HepG2 (cell line): ENCODE results near the gene PREX1. TPM values are rescaled to one million over a fixed set of nuclear protein-coding genes. Genes with fewer than 3 reads are reported as not detected.

Experiments used
- GFI1 ChIP-seq: sonication (generic); formaldehyde crosslinking; IDR thresholded peaks from 2 replicates; pipeline ENCODE4 v1.5.0; 2020; ENCODE audit warnings: missing genetic modification reagents, mild to moderate bottlenecking, borderline replicate concordance
- GZF1 ChIP-seq: sonication (generic); formaldehyde crosslinking; IDR thresholded peaks from 2 replicates; pipeline ENCODE4 v1.5.1; 2020; ENCODE audit warnings: mild to moderate bottlenecking, missing genetic modification reagents
- HIVEP1 ChIP-seq: sonication (generic); formaldehyde crosslinking; IDR thresholded peaks from 2 replicates; pipeline ENCODE4 v1.4.0; 2020; ENCODE audit warnings: mild to moderate bottlenecking, missing genetic modification reagents
- KDM4B ChIP-seq: sonication (generic); formaldehyde crosslinking; IDR thresholded peaks from 2 replicates; pipeline ENCODE4 v1.4.0; 2020; ENCODE audit warnings: missing genetic modification reagents
- PRPF4 ChIP-seq: fragments of 200-400 bp; formaldehyde crosslinking; IDR thresholded peaks from 2 replicates; pipeline ENCODE4 v1.6.1; 2016; ENCODE audit warnings: low read length, low read depth; ENCODE audit not compliant: poor library complexity, severe bottlenecking
- SAP130 ChIP-seq: IDR thresholded peaks from 2 replicates; pipeline ENCODE4 v1.6.1; 2016; ENCODE audit warnings: low read depth
- ZNF367 ChIP-seq: sonication (generic); formaldehyde crosslinking; IDR thresholded peaks from 2 replicates; pipeline ENCODE4 v1.4.0; 2020; ENCODE audit warnings: missing genetic modification reagents, borderline replicate concordance
- ZNF510 ChIP-seq: sonication (generic); formaldehyde crosslinking; IDR thresholded peaks from 2 replicates; pipeline ENCODE4 v1.4.0; 2020; ENCODE audit warnings: low read depth, mild to moderate bottlenecking, missing genetic modification reagents
- ZNF792 ChIP-seq: IDR thresholded peaks from 2 replicates; pipeline ENCODE4 v1.6.1; 2016
- ZZZ3 ChIP-seq: sonication (generic); formaldehyde crosslinking; IDR thresholded peaks from 2 replicates; pipeline ENCODE4 v1.4.0; 2020; ENCODE audit warnings: missing genetic modification reagents, mild to moderate bottlenecking, borderline replicate concordance
- polyA plus RNA-seq, 8 experiments: library from polyadenylated mRNA; depleted of rRNA in 3 of 8; stranded (reverse) in 7 of 8; unstranded in 1 of 8; fragments of >200 nt; fragmentation: Illumina TruSeq in 4 of 8; extraction: Trizol in 4 of 8; gene quantifications; 2 replicates each; pipeline versions ENCODE4 v1.2.1 to v1.2.3, GENCODE V29; 2011 to 2016; ENCODE audit warnings: low read depth in 4 of 8, missing spikeins in 1 of 8, mixed read lengths in 1 of 8; ENCODE audit not compliant: insufficient read depth in 1 of 8
- total RNA-seq, 5 experiments: library from RNA; depleted of rRNA; stranded (reverse); fragments of >200 nt; fragmentation: Illumina TruSeq; extraction: Trizol; gene quantifications; 2 replicates each; pipeline ENCODE4 v1.2.3, GENCODE V29; 2016; ENCODE audit warnings: low read depth in 1 of 5
- TF ChIP-seq, protein P1 (sequence below): sonication (generic); formaldehyde crosslinking; IDR thresholded peaks from 2 replicates; pipeline ENCODE4 v1.5.1; 2020; ENCODE audit warnings: missing genetic modification reagents, mild to moderate bottlenecking, borderline replicate concordance
- TF ChIP-seq, protein P2 (sequence below): sonication (generic); formaldehyde crosslinking; IDR thresholded peaks from 2 replicates; pipeline ENCODE4 v1.4.0; 2020; ENCODE audit warnings: missing genetic modification reagents
- TF ChIP-seq, protein P3 (sequence below): conservative IDR thresholded peaks from 2 replicates; pipeline ENCODE4 v1.6.1; 2018; ENCODE audit warnings: missing genetic modification reagents
- TF ChIP-seq, protein P4 (sequence below): sonication (generic); formaldehyde crosslinking; IDR thresholded peaks from 2 replicates; pipeline ENCODE4 v1.4.0; 2020; ENCODE audit warnings: missing genetic modification reagents, borderline replicate concordance

PREX1 gene
- total and polyA plus RNA-seq, 2 of the 13 experiments (the other 11 are each of a cell fraction or from before 2014, with no cell fraction given): 0.02 to 0.04 TPM

DNA sequence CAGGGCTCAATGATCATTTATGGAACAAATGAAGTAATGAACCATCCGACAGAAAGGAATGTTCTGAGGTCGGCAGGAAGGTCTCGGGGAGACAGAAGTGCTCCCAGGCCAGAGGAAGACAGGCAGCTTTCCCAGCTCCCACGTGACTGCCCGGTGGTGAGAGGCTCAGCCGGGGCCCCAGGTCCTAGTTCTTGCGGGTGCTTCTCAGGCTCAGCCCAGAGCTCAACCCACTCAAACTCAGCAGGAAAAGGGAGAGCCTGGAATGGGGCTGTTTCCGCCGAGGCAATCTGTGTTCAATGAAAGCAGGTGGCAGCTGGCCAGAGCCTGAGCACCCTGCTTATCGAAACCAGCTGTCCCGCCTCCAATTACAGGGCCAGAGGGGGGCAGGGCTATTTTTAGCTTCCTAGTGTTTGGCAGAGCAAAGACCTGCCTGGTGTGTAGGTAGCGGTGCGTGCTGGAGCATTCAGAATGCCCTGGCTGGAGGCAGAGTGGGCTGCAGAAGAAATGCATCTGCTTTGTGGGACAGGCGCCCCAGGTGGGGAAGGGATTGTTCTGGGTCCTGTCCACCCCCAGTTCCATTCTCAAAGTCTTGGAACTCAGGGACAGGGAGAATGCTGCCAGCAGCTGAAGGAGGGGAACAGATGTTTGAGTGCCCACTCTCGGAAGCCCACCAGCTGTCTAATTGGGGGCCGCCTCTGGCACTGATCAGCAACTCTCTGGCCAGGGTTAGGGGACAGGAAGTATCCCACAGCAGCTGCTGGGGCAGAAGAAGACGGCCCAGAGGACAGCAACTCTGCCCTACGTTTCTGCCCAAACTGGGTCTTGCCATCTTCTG, 145.1 kb downstream of the PREX1 start (continued):
- no peak for TF ChIP-seq GFI1 (CRISPR knock-in tag)
- TF ChIP-seq, protein P1, sequence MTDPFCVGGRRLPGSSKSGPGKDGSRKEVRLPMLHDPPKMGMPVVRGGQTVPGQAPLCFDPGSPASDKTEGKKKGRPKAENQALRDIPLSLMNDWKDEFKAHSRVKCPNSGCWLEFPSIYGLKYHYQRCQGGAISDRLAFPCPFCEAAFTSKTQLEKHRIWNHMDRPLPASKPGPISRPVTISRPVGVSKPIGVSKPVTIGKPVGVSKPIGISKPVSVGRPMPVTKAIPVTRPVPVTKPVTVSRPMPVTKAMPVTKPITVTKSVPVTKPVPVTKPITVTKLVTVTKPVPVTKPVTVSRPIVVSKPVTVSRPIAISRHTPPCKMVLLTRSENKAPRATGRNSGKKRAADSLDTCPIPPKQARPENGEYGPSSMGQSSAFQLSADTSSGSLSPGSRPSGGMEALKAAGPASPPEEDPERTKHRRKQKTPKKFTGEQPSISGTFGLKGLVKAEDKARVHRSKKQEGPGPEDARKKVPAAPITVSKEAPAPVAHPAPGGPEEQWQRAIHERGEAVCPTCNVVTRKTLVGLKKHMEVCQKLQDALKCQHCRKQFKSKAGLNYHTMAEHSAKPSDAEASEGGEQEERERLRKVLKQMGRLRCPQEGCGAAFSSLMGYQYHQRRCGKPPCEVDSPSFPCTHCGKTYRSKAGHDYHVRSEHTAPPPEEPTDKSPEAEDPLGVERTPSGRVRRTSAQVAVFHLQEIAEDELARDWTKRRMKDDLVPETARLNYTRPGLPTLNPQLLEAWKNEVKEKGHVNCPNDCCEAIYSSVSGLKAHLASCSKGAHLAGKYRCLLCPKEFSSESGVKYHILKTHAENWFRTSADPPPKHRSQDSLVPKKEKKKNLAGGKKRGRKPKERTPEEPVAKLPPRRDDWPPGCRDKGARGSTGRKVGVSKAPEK (CRISPR knock-in tag): no peak
- TF ChIP-seq, protein P2, sequence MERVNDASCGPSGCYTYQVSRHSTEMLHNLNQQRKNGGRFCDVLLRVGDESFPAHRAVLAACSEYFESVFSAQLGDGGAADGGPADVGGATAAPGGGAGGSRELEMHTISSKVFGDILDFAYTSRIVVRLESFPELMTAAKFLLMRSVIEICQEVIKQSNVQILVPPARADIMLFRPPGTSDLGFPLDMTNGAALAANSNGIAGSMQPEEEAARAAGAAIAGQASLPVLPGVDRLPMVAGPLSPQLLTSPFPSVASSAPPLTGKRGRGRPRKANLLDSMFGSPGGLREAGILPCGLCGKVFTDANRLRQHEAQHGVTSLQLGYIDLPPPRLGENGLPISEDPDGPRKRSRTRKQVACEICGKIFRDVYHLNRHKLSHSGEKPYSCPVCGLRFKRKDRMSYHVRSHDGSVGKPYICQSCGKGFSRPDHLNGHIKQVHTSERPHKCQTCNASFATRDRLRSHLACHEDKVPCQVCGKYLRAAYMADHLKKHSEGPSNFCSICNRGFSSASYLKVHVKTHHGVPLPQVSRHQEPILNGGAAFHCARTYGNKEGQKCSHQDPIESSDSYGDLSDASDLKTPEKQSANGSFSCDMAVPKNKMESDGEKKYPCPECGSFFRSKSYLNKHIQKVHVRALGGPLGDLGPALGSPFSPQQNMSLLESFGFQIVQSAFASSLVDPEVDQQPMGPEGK (CRISPR knock-in tag): 0 out of 2 replicates have a peak, but pooled peaks have one; percentile 15
- TF ChIP-seq ZZZ3 (CRISPR knock-in tag): 0 out of 2 replicates have a peak, but pooled peaks have one; percentile 36
- TF ChIP-seq, protein P3, sequence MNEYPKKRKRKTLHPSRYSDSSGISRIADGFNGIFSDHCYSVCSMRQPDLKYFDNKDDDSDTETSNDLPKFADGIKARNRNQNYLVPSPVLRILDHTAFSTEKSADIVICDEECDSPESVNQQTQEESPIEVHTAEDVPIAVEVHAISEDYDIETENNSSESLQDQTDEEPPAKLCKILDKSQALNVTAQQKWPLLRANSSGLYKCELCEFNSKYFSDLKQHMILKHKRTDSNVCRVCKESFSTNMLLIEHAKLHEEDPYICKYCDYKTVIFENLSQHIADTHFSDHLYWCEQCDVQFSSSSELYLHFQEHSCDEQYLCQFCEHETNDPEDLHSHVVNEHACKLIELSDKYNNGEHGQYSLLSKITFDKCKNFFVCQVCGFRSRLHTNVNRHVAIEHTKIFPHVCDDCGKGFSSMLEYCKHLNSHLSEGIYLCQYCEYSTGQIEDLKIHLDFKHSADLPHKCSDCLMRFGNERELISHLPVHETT: no peak
- TF ChIP-seq ZNF367 (CRISPR knock-in tag): no peak
- no peak for TF ChIP-seq PRPF4
- peak; percentile 36; the same call in 1 of the 2 replicates for TF ChIP-seq HIVEP1
- 0 out of 2 replicates have a peak, but pooled peaks have one; percentile 13 for TF ChIP-seq SAP130 (CRISPR knock-in tag)
- no peak for TF ChIP-seq GZF1 (CRISPR knock-in tag)
- no peak for TF ChIP-seq ZNF792 (CRISPR knock-in tag)
- TF ChIP-seq, protein P4, sequence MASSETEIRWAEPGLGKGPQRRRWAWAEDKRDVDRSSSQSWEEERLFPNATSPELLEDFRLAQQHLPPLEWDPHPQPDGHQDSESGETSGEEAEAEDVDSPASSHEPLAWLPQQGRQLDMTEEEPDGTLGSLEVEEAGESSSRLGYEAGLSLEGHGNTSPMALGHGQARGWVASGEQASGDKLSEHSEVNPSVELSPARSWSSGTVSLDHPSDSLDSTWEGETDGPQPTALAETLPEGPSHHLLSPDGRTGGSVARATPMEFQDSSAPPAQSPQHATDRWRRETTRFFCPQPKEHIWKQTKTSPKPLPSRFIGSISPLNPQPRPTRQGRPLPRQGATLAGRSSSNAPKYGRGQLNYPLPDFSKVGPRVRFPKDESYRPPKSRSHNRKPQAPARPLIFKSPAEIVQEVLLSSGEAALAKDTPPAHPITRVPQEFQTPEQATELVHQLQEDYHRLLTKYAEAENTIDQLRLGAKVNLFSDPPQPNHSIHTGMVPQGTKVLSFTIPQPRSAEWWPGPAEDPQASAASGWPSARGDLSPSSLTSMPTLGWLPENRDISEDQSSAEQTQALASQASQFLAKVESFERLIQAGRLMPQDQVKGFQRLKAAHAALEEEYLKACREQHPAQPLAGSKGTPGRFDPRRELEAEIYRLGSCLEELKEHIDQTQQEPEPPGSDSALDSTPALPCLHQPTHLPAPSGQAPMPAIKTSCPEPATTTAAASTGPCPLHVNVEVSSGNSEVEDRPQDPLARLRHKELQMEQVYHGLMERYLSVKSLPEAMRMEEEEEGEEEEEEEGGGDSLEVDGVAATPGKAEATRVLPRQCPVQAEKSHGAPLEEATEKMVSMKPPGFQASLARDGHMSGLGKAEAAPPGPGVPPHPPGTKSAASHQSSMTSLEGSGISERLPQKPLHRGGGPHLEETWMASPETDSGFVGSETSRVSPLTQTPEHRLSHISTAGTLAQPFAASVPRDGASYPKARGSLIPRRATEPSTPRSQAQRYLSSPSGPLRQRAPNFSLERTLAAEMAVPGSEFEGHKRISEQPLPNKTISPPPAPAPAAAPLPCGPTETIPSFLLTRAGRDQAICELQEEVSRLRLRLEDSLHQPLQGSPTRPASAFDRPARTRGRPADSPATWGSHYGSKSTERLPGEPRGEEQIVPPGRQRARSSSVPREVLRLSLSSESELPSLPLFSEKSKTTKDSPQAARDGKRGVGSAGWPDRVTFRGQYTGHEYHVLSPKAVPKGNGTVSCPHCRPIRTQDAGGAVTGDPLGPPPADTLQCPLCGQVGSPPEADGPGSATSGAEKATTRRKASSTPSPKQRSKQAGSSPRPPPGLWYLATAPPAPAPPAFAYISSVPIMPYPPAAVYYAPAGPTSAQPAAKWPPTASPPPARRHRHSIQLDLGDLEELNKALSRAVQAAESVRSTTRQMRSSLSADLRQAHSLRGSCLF: no peak
- TF ChIP-seq ZNF510: no peak
- no peak for TF ChIP-seq KDM4B (CRISPR knock-in tag)
